ENCODE measurements around the gene E2F8.

The E2F8 gene

DNA sequence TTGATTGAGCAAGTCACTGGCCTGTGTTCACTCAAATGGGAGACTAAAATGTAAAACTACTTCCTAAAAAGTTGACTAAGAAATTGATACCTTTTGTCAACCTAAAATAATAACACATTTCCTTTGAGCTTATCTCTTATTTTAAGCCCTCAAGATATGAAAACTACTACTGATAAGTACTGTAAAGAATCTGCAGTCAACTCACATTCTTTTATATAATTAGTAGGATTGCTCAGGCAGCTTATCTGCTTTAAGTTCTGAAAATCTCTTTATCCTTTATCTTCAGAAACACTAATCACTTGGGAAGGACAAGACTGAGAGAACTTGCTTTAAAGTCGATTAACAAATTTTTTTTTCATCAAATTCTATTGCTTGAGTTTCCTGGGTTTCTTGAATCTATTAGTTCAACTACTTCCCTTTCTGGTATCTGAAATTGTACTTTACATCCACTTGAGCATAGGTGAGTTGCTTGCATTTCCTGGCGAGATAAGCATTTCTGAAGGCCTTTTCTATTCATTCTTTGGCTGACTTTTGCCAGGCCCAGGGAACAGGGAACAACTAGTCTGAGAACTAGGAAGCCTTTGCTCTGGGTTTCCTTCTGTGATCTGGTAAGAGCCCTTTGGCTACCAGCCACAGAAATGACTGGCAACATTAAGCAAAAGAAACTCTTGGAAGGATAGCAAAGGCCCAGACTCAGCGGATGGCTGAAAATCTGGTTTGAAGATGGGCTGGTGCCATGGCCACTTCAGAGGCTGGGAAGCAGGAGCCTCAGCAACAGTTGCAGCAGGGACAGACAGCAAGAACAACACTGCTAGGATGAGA is 19.6 kb downstream of the E2F8 start:
- H3K27ac Mint-ChIP-seq = no peak overlapping the region
- DNase-seq (no peak), ATAC-seq (no peak)
- H3K27me3 Mint-ChIP-seq = peaks cover 3% of the 10 kb centered on the region
- no peak overlapping the region for H3K4me3 Mint-ChIP-seq
- H3K36me3 Mint-ChIP-seq (ENCODE audit: low read depth) = peaks cover 16% of the 10 kb centered on the region
- no peaks in the 10 kb centered on the region for H3K4me1 Mint-ChIP-seq
- H3K9me3 Mint-ChIP-seq = no peaks in the 10 kb centered on the region

GRCh38 chr11:19218786-19219460 is 21.8 kb downstream of the E2F8 start:
- H3K36me3 Mint-ChIP-seq (ENCODE audit: low read depth) = no peaks in the 10 kb centered on the region
- ATAC-seq (no peak), DNase-seq (no peak)
- H3K4me1 Mint-ChIP-seq = no peaks in the 10 kb centered on the region
- H3K27ac Mint-ChIP-seq = no peak overlapping the region
- peaks cover 8% of the 10 kb centered on the region for H3K27me3 Mint-ChIP-seq
- H3K4me3 Mint-ChIP-seq = no peak overlapping the region
- no peaks in the 10 kb centered on the region for H3K9me3 Mint-ChIP-seq

- Mint-ChIP-seq H3K36me3 (ENCODE audit: low read depth) (no peaks in the 10 kb centered on the region), H3K27ac (no peak overlapping the region), H3K4me1 (no peaks in the 10 kb centered on the region), H3K27me3 (peaks cover 11% of the 10 kb centered on the region), H3K9me3 (no peaks in the 10 kb centered on the region), H3K4me3 (no peak overlapping the region)
- no peak for DNase-seq
- no peak for ATAC-seq
Observed at GRCh38 chr11:19218216-19218615, 22.5 kb downstream of the E2F8 start.

- ATAC-seq (no peak), DNase-seq (no peak)
- no peaks in the 10 kb centered on the region for H3K36me3 Mint-ChIP-seq (ENCODE audit: low read depth)
- H3K27ac Mint-ChIP-seq = no peak overlapping the region
- no peaks in the 10 kb centered on the region for H3K4me1 Mint-ChIP-seq
- H3K4me3 Mint-ChIP-seq = no peak overlapping the region
- peaks cover 13% of the 10 kb centered on the region for H3K27me3 Mint-ChIP-seq
- no peaks in the 10 kb centered on the region for H3K9me3 Mint-ChIP-seq
Observed at GRCh38 chr11:19216709-19217374, 23.9 kb downstream of the E2F8 start.

DNA sequence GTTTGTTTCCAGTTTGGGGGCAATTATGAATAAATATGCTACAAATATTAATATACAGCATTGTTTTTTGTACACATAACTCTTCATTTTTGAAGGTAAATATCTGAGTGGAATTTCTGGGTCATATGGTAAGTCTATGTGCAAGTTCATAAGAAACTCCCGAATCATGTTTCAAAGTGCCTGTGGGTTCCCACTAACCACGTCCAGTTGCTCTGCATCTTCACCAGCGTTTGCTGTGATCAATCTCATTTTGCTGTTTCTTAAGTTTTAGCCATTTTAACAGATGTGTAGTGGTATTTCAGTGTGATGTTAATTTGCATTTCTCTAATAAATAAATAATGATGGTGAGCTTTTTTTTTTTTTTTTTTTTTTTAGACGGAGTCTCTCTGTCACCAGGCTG is 24.7 kb downstream of the E2F8 start:
- ATAC-seq (no peak), DNase-seq (no peak)
- H3K9me3 Mint-ChIP-seq = no peaks in the 10 kb centered on the region
- no peak overlapping the region for H3K4me3 Mint-ChIP-seq
- no peaks in the 10 kb centered on the region for H3K4me1 Mint-ChIP-seq
- H3K27me3 Mint-ChIP-seq = peaks cover 13% of the 10 kb centered on the region
- H3K36me3 Mint-ChIP-seq (ENCODE audit: low read depth) = no peaks in the 10 kb centered on the region
- H3K27ac Mint-ChIP-seq = no peak overlapping the region

- no peaks in the 10 kb centered on the region for H3K36me3 Mint-ChIP-seq (ENCODE audit: low read depth)
- DNase-seq (no peak), ATAC-seq (no peak)
- no peaks in the 10 kb centered on the region for H3K9me3 Mint-ChIP-seq
- H3K4me3 Mint-ChIP-seq = no peak overlapping the region
- peaks cover 13% of the 10 kb centered on the region for H3K27me3 Mint-ChIP-seq
- H3K4me1 Mint-ChIP-seq = no peaks in the 10 kb centered on the region
- no peak overlapping the region for H3K27ac Mint-ChIP-seq
Observed at GRCh38 chr11:19209617-19210370, 31.0 kb downstream of the E2F8 start.

- Mint-ChIP-seq H3K36me3 (ENCODE audit: low read depth) (no peaks in the 10 kb centered on the region), H3K27me3 (peaks cover 13% of the 10 kb centered on the region), H3K4me1 (no peaks in the 10 kb centered on the region), H3K27ac (no peak overlapping the region), H3K4me3 (no peak overlapping the region), H3K9me3 (no peaks in the 10 kb centered on the region)
- DNase-seq = no peak
- ATAC-seq = no peak
Observed at GRCh38 chr11:19208959-19209546, 31.7 kb downstream of the E2F8 start.

DNA sequence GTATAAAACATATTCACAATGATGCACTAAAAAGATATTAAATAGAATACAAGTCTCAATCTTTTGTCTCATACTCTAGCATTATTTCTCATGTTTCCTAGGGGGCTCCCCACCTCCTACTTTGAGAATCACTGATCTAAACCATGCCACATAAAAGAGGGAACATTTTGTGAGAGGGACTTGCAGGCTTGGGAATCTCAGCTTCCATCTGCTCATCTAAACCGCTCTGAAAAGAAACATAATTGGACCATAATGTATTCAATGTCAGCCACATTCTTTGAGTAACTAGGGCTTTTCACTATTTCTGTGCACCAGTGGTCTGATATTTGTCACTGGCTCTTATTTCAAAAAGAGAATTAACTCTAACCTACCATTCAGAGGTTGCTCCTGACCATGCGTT is 32.6 kb downstream of the E2F8 start:
- Mint-ChIP-seq H3K4me1 (no peaks in the 10 kb centered on the region), H3K27me3 (peaks cover 8% of the 10 kb centered on the region), H3K27ac (no peak overlapping the region), H3K9me3 (no peaks in the 10 kb centered on the region), H3K4me3 (no peak overlapping the region), H3K36me3 (ENCODE audit: low read depth) (no peaks in the 10 kb centered on the region)
- DNase-seq = no peak
- no peak for ATAC-seq

GRCh38 chr11:19204836-19205235 is 35.9 kb downstream of the E2F8 start:
- Mint-ChIP-seq H3K27me3 (peaks cover 10% of the 10 kb centered on the region), H3K9me3 (no peaks in the 10 kb centered on the region), H3K4me3 (no peak overlapping the region), H3K27ac (no peak overlapping the region), H3K36me3 (ENCODE audit: low read depth) (no peaks in the 10 kb centered on the region), H3K4me1 (no peaks in the 10 kb centered on the region)
- ATAC-seq = no peak
- no peak for DNase-seq

DNA sequence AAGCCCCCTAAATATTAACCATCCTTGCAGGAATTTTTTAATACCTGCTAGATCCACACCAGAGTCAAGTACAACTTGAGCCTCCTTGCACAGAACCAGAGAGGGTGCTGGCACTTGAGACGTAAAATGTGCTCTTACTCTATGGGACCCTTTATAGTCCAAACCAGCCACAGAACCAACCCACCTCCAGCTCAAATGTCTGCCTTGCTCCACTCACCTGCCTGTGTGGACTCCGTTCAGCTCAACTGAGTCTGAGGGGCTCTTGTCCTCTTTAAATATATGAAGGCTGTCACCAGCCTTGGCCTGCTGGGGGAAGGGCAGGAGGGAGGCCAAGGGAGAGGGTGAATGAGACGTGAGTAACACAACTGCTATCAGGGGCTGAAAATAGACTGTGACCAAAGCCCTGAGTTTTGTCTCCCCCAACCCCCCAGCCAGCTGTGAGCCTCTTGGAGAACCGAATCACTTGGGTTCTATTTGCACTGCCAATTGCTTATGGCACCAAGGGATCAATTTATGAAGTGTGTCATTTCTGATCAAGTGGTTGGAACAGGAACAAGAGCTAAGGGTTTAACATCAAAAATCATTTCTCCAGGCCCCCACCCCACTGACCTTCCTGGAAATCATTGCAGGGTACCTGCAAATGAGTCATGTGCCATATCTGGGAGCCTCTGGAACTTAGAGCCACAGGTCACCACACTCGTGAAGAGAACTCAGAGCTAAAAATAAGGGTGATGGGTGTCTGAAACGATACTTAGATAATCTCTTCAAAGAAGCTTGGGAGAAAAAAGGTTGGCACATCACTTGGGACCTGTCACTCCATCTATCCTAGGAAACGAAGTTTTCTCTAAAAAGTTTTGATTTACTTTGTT is 38.8 kb downstream of the E2F8 start, which contains the start of gene CSRP3:
CSRP3 (minus strand) TSS at position 247 of the 869 bp plus-strand sequence. CDS start 9,535 bp downstream, outside the sequence.
- ATAC-seq (no peak), DNase-seq (no peak)
- no peaks in the 10 kb centered on the region for H3K9me3 Mint-ChIP-seq
- H3K27ac Mint-ChIP-seq = no peak within 1 kb of the TSS
- H3K36me3 Mint-ChIP-seq (ENCODE audit: low read depth) = no peaks in the 10 kb centered on the region
- H3K4me3 Mint-ChIP-seq = no peak within 1 kb of the TSS
- H3K27me3 Mint-ChIP-seq = peaks cover 5% of the 10 kb centered on the region
- no peaks in the 10 kb centered on the region for H3K4me1 Mint-ChIP-seq

GRCh38 chr11:19200410-19201201 is 40.1 kb downstream of the E2F8 start:
- Mint-ChIP-seq H3K27ac (no peak overlapping the region), H3K4me3 (no peak overlapping the region), H3K27me3 (peaks cover 5% of the 10 kb centered on the region), H3K9me3 (no peaks in the 10 kb centered on the region), H3K4me1 (no peaks in the 10 kb centered on the region), H3K36me3 (ENCODE audit: low read depth) (no peaks in the 10 kb centered on the region)
- ATAC-seq (no peak), DNase-seq (no peak)

- DNase-seq (no peak), ATAC-seq (no peak)
- no peaks in the 10 kb centered on the region for H3K9me3 Mint-ChIP-seq
- H3K4me1 Mint-ChIP-seq = no peaks in the 10 kb centered on the region
- H3K4me3 Mint-ChIP-seq = no peak overlapping the region
- H3K27ac Mint-ChIP-seq = no peak overlapping the region
- H3K36me3 Mint-ChIP-seq (ENCODE audit: low read depth) = no peaks in the 10 kb centered on the region
- peaks cover 5% of the 10 kb centered on the region for H3K27me3 Mint-ChIP-seq
Observed at GRCh38 chr11:19199771-19200170, 41.0 kb downstream of the E2F8 start.

DNA sequence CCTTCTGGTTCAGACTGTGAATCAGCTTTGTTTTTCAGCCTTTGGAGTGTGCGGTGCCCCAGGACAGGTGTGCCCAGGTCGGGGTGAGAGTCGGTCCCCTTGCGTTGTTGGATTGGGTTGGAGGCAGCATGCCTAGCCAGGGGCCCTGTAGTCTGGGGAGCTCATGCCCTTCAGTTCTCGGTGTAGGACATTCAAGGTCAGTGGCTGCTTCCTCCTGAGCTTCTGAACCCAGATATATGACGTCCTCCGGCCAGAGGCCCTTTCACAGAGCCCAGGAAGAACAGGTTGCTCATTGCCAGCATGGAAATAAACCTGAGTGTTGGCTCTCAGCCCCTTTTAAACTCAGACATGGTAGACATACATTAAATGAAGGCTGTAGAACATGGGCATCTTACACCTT is 41.7 kb downstream of the E2F8 start:
- Mint-ChIP-seq H3K4me3 (no peak overlapping the region), H3K27me3 (peaks cover 5% of the 10 kb centered on the region), H3K27ac (no peak overlapping the region), H3K4me1 (no peaks in the 10 kb centered on the region), H3K9me3 (no peaks in the 10 kb centered on the region), H3K36me3 (ENCODE audit: low read depth) (no peaks in the 10 kb centered on the region)
- no peak for ATAC-seq
- no peak for DNase-seq
